ENCODE data around the gene CDK9.

- no peak for TF ChIP-seq USF2 (IDR thresholded peaks at IDR 0.05; ENCODE audit: low read depth, low read length)
- no peak for TF ChIP-seq CTCF (conservative IDR thresholded peaks at IDR 0.05; ENCODE audit: low read depth, low read length)
- no peak for TF ChIP-seq MXI1 (IDR thresholded peaks at IDR 0.05; ENCODE audit: borderline replicate concordance, low read depth, low read length)
- TF ChIP-seq CEBPB (IDR thresholded peaks at IDR 0.05; ENCODE audit: low read depth, low read length) = no peak
- TF ChIP-seq POLR2A (IDR thresholded peaks at IDR 0.05; ENCODE audit: low read depth, low read length) = no peak
- TF ChIP-seq SMC3 (IDR thresholded peaks at IDR 0.05; ENCODE audit: low read depth, low read length) = no peak
- no peak for TF ChIP-seq FOS (IDR thresholded peaks at IDR 0.05; ENCODE audit: low read depth, low read length)
- TF ChIP-seq BHLHE40 (IDR thresholded peaks at IDR 0.05; ENCODE audit: low read depth, low read length) = no peak
- no peak for TF ChIP-seq RAD21 (IDR thresholded peaks at IDR 0.05; ENCODE audit: low read length)
- no peak for TF ChIP-seq RCOR1 (IDR thresholded peaks at IDR 0.05; ENCODE audit: insufficient replicate concordance, low read length)
- no peak for TF ChIP-seq CHD1 (IDR thresholded peaks at IDR 0.05; ENCODE audit: low read depth, low read length)
- TF ChIP-seq RFX5 (IDR thresholded peaks at IDR 0.05; ENCODE audit: low read depth, low read length) = no peak
- TF ChIP-seq NFE2L2 (IDR thresholded peaks at IDR 0.05; ENCODE audit: low read depth, low read length) = no peak
- no peak for TF ChIP-seq MAFK (IDR thresholded peaks at IDR 0.05; ENCODE audit: low read depth, low read length)
Observed at GRCh38 chr9:127816362-127816725, 30.5 kb downstream of the CDK9 start.
